K562 (cell line): ENCODE measurements around the gene HMOX1. TPM values are rescaled to one million over a fixed set of nuclear protein-coding genes. Genes with fewer than 3 reads are reported as not detected.

Source experiments
- ATAC-seq: fragments of 200-7000 bp; cut with Tn5 transposase; 3 replicates; pipeline ENCODE4 v1.9.1; 2020; ENCODE audit warnings: moderate library complexity
- BruUV-seq: library from RNA; stranded (reverse); fragments of 400-500 nt; replicated peaks from 2 replicates; lab custom pipeline; 2021; lab: Mats Ljungman, UMichigan
- CTCF ChIA-PET: fragments of 300-600 bp; formaldehyde crosslinking; extraction: SDS; loops from one replicate; lab custom pipeline; 2021; ENCODE audit warnings: low intra/inter-chr PET ratio; lab: Yijun Ruan, JAX
- POLR2A ChIA-PET: fragments of 300-600, 350-650 bp; sonication (Branson Sonifier 250); formaldehyde crosslinking; extraction: SDS; loops from one replicate; lab custom pipeline; 2021; ENCODE audit warnings: antibody characterized with exemption, inconsistent platforms; lab: Yijun Ruan, JAX
- DNase-seq, 4 experiments: peaks; one replicate each; pipeline versions ENCODE4 v3.0.0 to v3.0.0-alpha.2; 2011 to 2018; ENCODE audit warnings: low spot score in 3 of 4, mixed read lengths in 3 of 4; ENCODE audit errors: extremely low read depth in 1 of 4
- FAIRE-seq: peaks from 2 replicates; lab custom pipeline; 2011; peaks lifted over from hg19 to GRCh38; lab: Jason Lieb, UNC
- H2AFZ ChIP-seq: 2 replicates; pipeline ENCODE4 v1.6.0; 2011; ENCODE audit warnings: low read depth, low read length, control low read depth, inconsistent platforms
- H3K27ac ChIP-seq: fragments of 200-600 bp; 3 replicates; pipeline ENCODE4 v1.8.0; 2011; ENCODE audit warnings: low read depth, mild to moderate bottlenecking, control low read depth, inconsistent platforms, low read length, moderate library complexity, mixed read lengths; ENCODE audit errors: extremely low read depth
- H3K27me3 ChIP-seq, 2 experiments: fragments of 300-600 bp in 1 of 2; 2 replicates in 1 of 2; 3 replicates in 1 of 2; pipeline versions ENCODE4 v1.6.0 to v1.8.0; 2011; ENCODE audit warnings: inconsistent platforms in 2 of 2, low read length in 2 of 2, mild to moderate bottlenecking in 1 of 2, mixed read lengths in 1 of 2, moderate library complexity in 1 of 2; ENCODE audit not compliant: control insufficient read depth in 2 of 2, insufficient read depth in 2 of 2
- H3K36me3 ChIP-seq: fragments of 300-600 bp; 3 replicates; pipeline ENCODE4 v1.8.0; 2011; ENCODE audit warnings: mild to moderate bottlenecking, low read length, inconsistent platforms; ENCODE audit not compliant: control insufficient read depth, insufficient read depth
- H3K4me1 ChIP-seq, 2 experiments: fragments of 200-600 bp in 1 of 2; replicated peaks in 1 of 2; 2 replicates in 1 of 2; 3 replicates in 1 of 2; pipeline versions ENCODE4 v1.5.1 to v1.8.0; 2011; ENCODE audit warnings: inconsistent platforms in 2 of 2, low read length in 2 of 2, mild to moderate bottlenecking in 1 of 2, mixed read lengths in 1 of 2, moderate library complexity in 1 of 2; ENCODE audit not compliant: control insufficient read depth in 2 of 2, insufficient read depth in 2 of 2
- H3K4me2 ChIP-seq: 2 replicates; pipeline ENCODE4 v1.6.1; 2011; ENCODE audit warnings: low read length, control low read depth, inconsistent platforms, mixed read lengths; ENCODE audit not compliant: insufficient read depth
- H3K4me3 ChIP-seq: fragments of 200-600 bp; sonication (generic), shearing (Covaris generic); 2 replicates; pipeline ENCODE4 v1.5.1; 2016; ENCODE audit warnings: control low read depth, inconsistent platforms
- H3K79me2 ChIP-seq: fragments of 200-600 bp; 3 replicates; pipeline ENCODE4 v1.8.0; 2011; ENCODE audit warnings: low read length, inconsistent platforms; ENCODE audit not compliant: control insufficient read depth, insufficient read depth
- H3K9ac ChIP-seq, 2 experiments: 2 replicates each; pipeline versions ENCODE4 v1.6.0 to v1.6.1; 2011; ENCODE audit warnings: low read depth in 2 of 2, low read length in 2 of 2, control low read depth in 1 of 2, inconsistent platforms in 1 of 2, mild to moderate bottlenecking in 1 of 2, mixed read lengths in 1 of 2; ENCODE audit not compliant: insufficient read depth in 1 of 2
- H3K9me1 ChIP-seq: one replicate; pipeline ENCODE4 v1.6.0; 2011; ENCODE audit warnings: inconsistent platforms, mild to moderate bottlenecking, low read length, moderate library complexity; ENCODE audit not compliant: control insufficient read depth, insufficient read depth
- H3K9me3 ChIP-seq: replicated peaks from 2 replicates; pipeline ENCODE4 v1.5.1; 2011; ENCODE audit warnings: low read depth, low read length, inconsistent platforms; ENCODE audit not compliant: control insufficient read depth, insufficient read depth
- H4K20me1 ChIP-seq: replicated peaks from 2 replicates; pipeline ENCODE4 v1.6.1; 2011; ENCODE audit warnings: low read length, inconsistent platforms, mixed read lengths; ENCODE audit not compliant: control insufficient read depth, insufficient read depth
- ARID2 ChIP-seq: fragments of 450-650 bp; IDR thresholded peaks from 2 replicates; pipeline ENCODE4 v1.6.1; 2017; ENCODE audit warnings: antibody characterized with exemption, mild to moderate bottlenecking
- BRD9 ChIP-seq: fragments of 450-650 bp; IDR thresholded peaks from 2 replicates; pipeline ENCODE4 v1.6.1; 2018; ENCODE audit warnings: low read depth; ENCODE audit not compliant: partially characterized antibody
- ETV1 ChIP-seq: fragments of 450-650 bp; conservative IDR thresholded peaks from 2 replicates; pipeline ENCODE4 v1.6.1; 2016; ENCODE audit warnings: missing genetic modification characterization, control low read depth, low read depth, missing compliant biosample characterization
- FOXK1 ChIP-seq: sonication (generic); formaldehyde crosslinking; IDR thresholded peaks from 2 replicates; pipeline ENCODE4 v1.8.0; 2022; ENCODE audit warnings: missing genetic modification reagents, mild to moderate bottlenecking, borderline replicate concordance
- FOXK2 ChIP-seq, 2 experiments: fragments of 450-650 bp; IDR thresholded peaks in 1 of 2; conservative IDR thresholded peaks in 1 of 2; 2 replicates each; pipeline ENCODE4 v1.6.1; 2016; ENCODE audit warnings: low read depth in 2 of 2, mild to moderate bottlenecking in 1 of 2
- HDAC3 ChIP-seq: fragments of 450-650 bp; IDR thresholded peaks from 2 replicates; pipeline ENCODE4 v1.6.1; 2018; ENCODE audit warnings: borderline replicate concordance, mild to moderate bottlenecking, moderate library complexity; ENCODE audit not compliant: partially characterized antibody
- KAT7 ChIP-seq: sonication (generic); formaldehyde crosslinking; IDR thresholded peaks from 2 replicates; pipeline ENCODE4 v1.8.0; 2022; ENCODE audit warnings: missing genetic modification reagents, mild to moderate bottlenecking, borderline replicate concordance
- NR3C1 ChIP-seq: sonication (generic); formaldehyde crosslinking; IDR thresholded peaks from 2 replicates; pipeline ENCODE4 v1.8.1; 2022; ENCODE audit warnings: missing genetic modification reagents
- TCF3 ChIP-seq: sonication (generic); formaldehyde crosslinking; IDR thresholded peaks from 2 replicates; pipeline ENCODE4 v1.4.0; 2020; ENCODE audit warnings: mild to moderate bottlenecking, missing genetic modification reagents
- THRAP3 ChIP-seq: fragments of 450-650 bp; IDR thresholded peaks from 2 replicates; pipeline ENCODE4 v1.6.1; 2016; ENCODE audit warnings: mild to moderate bottlenecking, inconsistent platforms, borderline replicate concordance
- ZBED1 ChIP-seq: IDR thresholded peaks from 2 replicates; pipeline ENCODE4 v1.6.1; 2014
- ZNF584 ChIP-seq: fragments of 200-800 bp; sonication (Bioruptor generic); IDR thresholded peaks from 2 replicates; pipeline ENCODE4 v1.6.1; 2016; ENCODE audit warnings: low read depth, mild to moderate bottlenecking, missing genetic modification characterization, missing compliant biosample characterization
- ZNF707 ChIP-seq: fragments of 250-450 bp; sonication (Bioruptor Pico); conservative IDR thresholded peaks from 2 replicates; pipeline ENCODE4 v1.8.0; 2022; ENCODE audit warnings: inconsistent platforms, mild to moderate bottlenecking, moderate library complexity
- WGBS: fragments of 100-300 bp; shearing (Covaris generic); methylation state at CpG from one replicate; pipeline ENCODE4 v1.1.6; 2016; ENCODE audit warnings: low coverage, mixed read lengths; ENCODE audit not compliant: insufficient coverage; ENCODE audit errors: missing lambda C conversion rate; 5-methylcytosine and 5-hydroxymethylcytosine counted together
- in situ Hi-C: fragments of 300-500 bp; cut with MboI; formaldehyde crosslinking; loops from 4 replicates; pipeline ENCODE4 v1.15.0; 2018; ENCODE audit warnings: inconsistent platforms, mixed read lengths
- intact Hi-C: fragments of 100-400 bp; cut with micrococcal nuclease; formaldehyde crosslinking; loops from 2 replicates; pipeline ENCODE4 v1.14.2; 2022
- polyA plus RNA-seq, 8 experiments: library from polyadenylated mRNA; depleted of rRNA in 4 of 8; stranded (reverse) in 5 of 8; unstranded in 3 of 8; fragments of >200 nt; fragmentation: Nextera tagmentation in 2 of 8; fragmentation: Illumina TruSeq in 1 of 8; extraction: Ambion mirVana in 2 of 8; extraction: Trizol in 1 of 8; gene quantifications; 2 replicates each; pipeline versions ENCODE4 v1.2.1 to v1.2.3, GENCODE V29; 2011 to 2014; ENCODE audit warnings: inconsistent platforms in 1 of 8, missing spikeins in 1 of 8
- total RNA-seq, 7 experiments: library from RNA; depleted of rRNA in 6 of 7; stranded (reverse); fragments of >200 nt in 6 of 7; fragmentation: Illumina TruSeq in 2 of 7; extraction: Trizol in 2 of 7; gene quantifications; 2 replicates each; pipeline versions ENCODE4 v1.2.1 to v1.2.3, GENCODE V29; 2011 to 2021; ENCODE audit warnings: low replicate concordance in 1 of 7
- TF ChIP-seq, protein P1 (sequence below): fragments of 450-650 bp; IDR thresholded peaks from 2 replicates; pipeline ENCODE4 v1.6.1; 2018; ENCODE audit warnings: mild to moderate bottlenecking, low read depth; ENCODE audit not compliant: partially characterized antibody

HMOX1 gene
- total and polyA plus RNA-seq, 9 of the 15 experiments (the other 6 are each of a cell fraction or from before 2014, with no cell fraction given), result not detected

- Histone ChIP-seq H3K79me2 (no peaks in the 10 kb centered on the region), H3K9me3 (no peaks in the 10 kb centered on the region), H3K4me1 (peaks cover 0 to 3% of the 10 kb centered on the region in 2 experiments; a peak in 2 of 5 replicates), H2AFZ (no peak overlapping the region), H4K20me1 (no peaks in the 10 kb centered on the region; the same call in 1 of the 2 replicates), H3K9me1 (peaks cover 2% of the 10 kb centered on the region), H3K27ac (no peak overlapping the region), H3K4me2 (no peak overlapping the region), H3K9ac (no peak overlapping the region), H3K4me3 (no peak overlapping the region), H3K36me3 (peaks cover 79% of the 10 kb centered on the region; the same call in 2 of the 3 replicates), H3K27me3 (no peaks in the 10 kb centered on the region)
- ChIA-PET CTCF (no interaction called here), POLR2A (interaction anchor here (1.2 to 5.8 kb wide), 3 partner anchors 10 to 17 kb away, joined by 4 to 26 read pairs (median 9); no protein-coding TSS in a partner anchor)
- no peak for FAIRE-seq
- intact Hi-C loops, result loop anchor here (5.0 kb wide), 1 partner anchor 158 kb away; no protein-coding TSS in a partner anchor
- no peak for TF ChIP-seq ZNF584
- TF ChIP-seq ZBED1, result no peak
- no peak for TF ChIP-seq FOXK2 (conservative IDR thresholded peaks at IDR 0.05 in 1 of 2, IDR thresholded peaks at IDR 0.05 in 1 of 2; ENCODE audit: low read depth in 2 of 2)
- TF ChIP-seq ARID2, result no peak
- TF ChIP-seq HDAC3, result no peak
- 84% methylated on average over 4 of the region's 7 CpGs for WGBS
- no TSS peak for BruUV-seq
- in situ Hi-C loops, result no loop called here
- no peak for DNase-seq
- no peak for ATAC-seq
Observed at GRCh38 chr22:35424761-35425160, 43.9 kb downstream of the HMOX1 start.

GRCh38 chr22:35425546-35425945 lies 44.6 kb downstream of the HMOX1 start:
- Histone ChIP-seq H3K4me3 (no peak overlapping the region), H3K9me3 (no peaks in the 10 kb centered on the region), H3K4me1 (peaks cover 0 to 3% of the 10 kb centered on the region in 2 experiments; a peak in 2 of 5 replicates), H3K27ac (no peak overlapping the region), H3K79me2 (no peaks in the 10 kb centered on the region), H3K36me3 (peaks cover 76% of the 10 kb centered on the region; the same call in 2 of the 3 replicates), H3K27me3 (no peaks in the 10 kb centered on the region), H2AFZ (no peak overlapping the region), H4K20me1 (no peaks in the 10 kb centered on the region; the same call in 1 of the 2 replicates), H3K9ac (no peak overlapping the region), H3K4me2 (no peak overlapping the region), H3K9me1 (peaks cover 2% of the 10 kb centered on the region)
- FAIRE-seq (no peak), ATAC-seq (no peak), DNase-seq (no peak)
- ChIA-PET POLR2A (interaction anchor here (1.2 to 2.6 kb wide), 2 partner anchors 11 to 18 kb away, joined by 4 to 9 read pairs; no protein-coding TSS in a partner anchor), CTCF (no interaction called here)
- in situ Hi-C loops, result no loop called here
- no TSS peak for BruUV-seq
- WGBS, result 76% methylated on average over 4 of the region's 7 CpGs
- intact Hi-C loops, result loop anchor here (5.0 kb wide), 1 partner anchor 157 kb away; no protein-coding TSS in a partner anchor
- no peak for TF ChIP-seq ZNF707 (CRISPR knock-in tag)
- TF ChIP-seq KAT7 (CRISPR knock-in tag), result no peak
- TF ChIP-seq ETV1, result no peak
- no peak for TF ChIP-seq BRD9
- TF ChIP-seq NR3C1 (CRISPR knock-in tag), result no peak
- no peak for TF ChIP-seq FOXK1 (CRISPR knock-in tag)
- TF ChIP-seq, protein P1, sequence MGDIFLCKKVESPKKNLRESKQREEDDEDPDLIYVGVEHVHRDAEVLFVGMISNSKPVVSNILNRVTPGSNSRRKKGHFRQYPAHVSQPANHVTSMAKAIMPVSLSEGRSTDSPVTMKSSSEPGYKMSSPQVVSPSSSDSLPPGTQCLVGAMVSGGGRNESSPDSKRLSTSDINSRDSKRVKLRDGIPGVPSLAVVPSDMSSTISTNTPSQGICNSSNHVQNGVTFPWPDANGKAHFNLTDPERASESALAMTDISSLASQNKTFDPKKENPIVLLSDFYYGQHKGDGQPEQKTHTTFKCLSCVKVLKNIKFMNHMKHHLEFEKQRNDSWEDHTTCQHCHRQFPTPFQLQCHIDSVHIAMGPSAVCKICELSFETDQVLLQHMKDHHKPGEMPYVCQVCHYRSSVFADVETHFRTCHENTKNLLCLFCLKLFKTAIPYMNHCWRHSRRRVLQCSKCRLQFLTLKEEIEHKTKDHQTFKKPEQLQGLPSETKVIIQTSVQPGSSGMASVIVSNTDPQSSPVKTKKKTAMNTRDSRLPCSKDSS, result no peak
- TF ChIP-seq TCF3 (CRISPR knock-in tag), result no peak
- no peak for TF ChIP-seq THRAP3
